Mesendoderm (in vitro differentiated cells): ENCODE measurements around the gene PNKP.

Source experiments
- DNase-seq: peaks from one replicate; pipeline ENCODE4 v3.0.0; 2013
- H2AK5ac ChIP-seq: 2 replicates; pipeline ENCODE4 v1.6.1; 2013; ENCODE audit warnings: low read length, inconsistent platforms
- H2BK120ac ChIP-seq: 2 replicates; pipeline ENCODE4 v1.6.1; 2013; ENCODE audit warnings: low read depth, mild to moderate bottlenecking, low read length, moderate library complexity, mixed read lengths
- H2BK15ac ChIP-seq: replicated peaks from 2 replicates; pipeline ENCODE4 v1.6.1; 2013; ENCODE audit warnings: low read depth, mild to moderate bottlenecking, moderate library complexity
- H2BK5ac ChIP-seq: 2 replicates; pipeline ENCODE4 v1.6.1; 2013; ENCODE audit warnings: low read length, inconsistent platforms
- H3K18ac ChIP-seq: 2 replicates; pipeline ENCODE4 v1.6.1; 2013; ENCODE audit warnings: mild to moderate bottlenecking, low read length, mixed read lengths
- H3K23ac ChIP-seq: one replicate; pipeline ENCODE4 v1.6.1; 2013; ENCODE audit warnings: low read length
- H3K27ac ChIP-seq: 2 replicates; pipeline ENCODE4 v1.5.1; 2013; ENCODE audit warnings: low read depth, mild to moderate bottlenecking, inconsistent platforms, low read length, moderate library complexity
- H3K27me3 ChIP-seq: 2 replicates; pipeline ENCODE4 v1.6.1; 2013; ENCODE audit warnings: low read length, control low read depth, mild to moderate bottlenecking, inconsistent platforms; ENCODE audit not compliant: insufficient read depth, poor library complexity
- H3K36me3 ChIP-seq: 2 replicates; pipeline ENCODE4 v1.6.1; 2013; ENCODE audit warnings: low read length, inconsistent platforms; ENCODE audit not compliant: control insufficient read depth, insufficient read depth
- H3K4ac ChIP-seq: one replicate; pipeline ENCODE4 v1.6.1; 2013; ENCODE audit warnings: low read depth, mild to moderate bottlenecking, low read length, moderate library complexity
- H3K4me1 ChIP-seq: 2 replicates; pipeline ENCODE4 v1.6.1; 2013; ENCODE audit warnings: low read depth, low read length, inconsistent platforms; ENCODE audit not compliant: control insufficient read depth
- H3K4me2 ChIP-seq: 2 replicates; pipeline ENCODE4 v1.6.1; 2013; ENCODE audit warnings: low read length
- H3K4me3 ChIP-seq: 2 replicates; pipeline ENCODE4 v1.5.1; 2013; ENCODE audit warnings: mild to moderate bottlenecking, low read length
- H3K56ac ChIP-seq: one replicate; pipeline ENCODE4 v1.6.1; 2013; ENCODE audit warnings: low read length
- H3K79me1 ChIP-seq: 2 replicates; pipeline ENCODE4 v1.6.1; 2013; ENCODE audit warnings: low read length, inconsistent platforms
- H3K79me2 ChIP-seq: 2 replicates; pipeline ENCODE4 v1.6.1; 2013; ENCODE audit warnings: mild to moderate bottlenecking, low read length; ENCODE audit not compliant: control insufficient read depth, insufficient read depth
- H3K9ac ChIP-seq: 2 replicates; pipeline ENCODE4 v1.6.1; 2013; ENCODE audit warnings: low read length, inconsistent platforms
- H4K5ac ChIP-seq: one replicate; pipeline ENCODE4 v1.6.1; 2013; ENCODE audit warnings: low read length
- H4K8ac ChIP-seq: one replicate; pipeline ENCODE4 v1.6.1; 2013; ENCODE audit warnings: low read depth, mild to moderate bottlenecking, control low read depth, low read length, moderate library complexity
- WGBS: extraction: QIAGEN DNeasy Blood & Tissue Kit; methylation state at CpG from one replicate; pipeline ENCODE4 v1.1.7; 2013; ENCODE audit warnings: low lambda C conversion rate, missing lambda C conversion rate; ENCODE audit not compliant: insufficient coverage; ENCODE audit errors: extremely low coverage; 5-methylcytosine and 5-hydroxymethylcytosine counted together

Gene PNKP

GRCh38 chr19:49882643-49883042, 15.3 kb upstream of the PNKP start:
- H2AK5ac ChIP-seq = no peak overlapping the region
- H4K5ac ChIP-seq = no peak overlapping the region
- no peak overlapping the region for H2BK15ac ChIP-seq
- no peak for DNase-seq
- no peak overlapping the region for H3K56ac ChIP-seq
- H3K79me1 ChIP-seq = peaks cover 10% of the 10 kb centered on the region
- no peak overlapping the region for H3K4me2 ChIP-seq
- H3K4me3 ChIP-seq = no peak overlapping the region
- no peak overlapping the region for H3K9ac ChIP-seq
- H2BK5ac ChIP-seq = no peak overlapping the region
- no peak overlapping the region for H2BK120ac ChIP-seq
- H3K18ac ChIP-seq = no peak overlapping the region
- no peak overlapping the region for H3K27ac ChIP-seq
- H3K4me1 ChIP-seq = peaks cover 4% of the 10 kb centered on the region
- H3K36me3 ChIP-seq = peaks cover 4% of the 10 kb centered on the region
- peaks cover 2% of the 10 kb centered on the region for H3K79me2 ChIP-seq
- no peak overlapping the region for H3K23ac ChIP-seq
- no peak overlapping the region for H4K8ac ChIP-seq
- no peak overlapping the region for H3K4ac ChIP-seq
- no CpG with 5 or more reads among the region's 14 CpGs for WGBS
- no peaks in the 10 kb centered on the region for H3K27me3 ChIP-seq

- H2AK5ac ChIP-seq = no peak overlapping the region
- H2BK120ac ChIP-seq = no peak overlapping the region
- no peak overlapping the region for H3K4ac ChIP-seq
- H4K8ac ChIP-seq = no peak overlapping the region
- H3K4me1 ChIP-seq = peaks cover 4% of the 10 kb centered on the region
- H3K4me2 ChIP-seq = no peak overlapping the region
- H3K79me2 ChIP-seq = peaks cover 2% of the 10 kb centered on the region
- WGBS = no CpG with 5 or more reads among the region's 31 CpGs
- H4K5ac ChIP-seq = no peak overlapping the region
- H3K18ac ChIP-seq = no peak overlapping the region
- peaks cover 10% of the 10 kb centered on the region for H3K79me1 ChIP-seq
- peaks cover 4% of the 10 kb centered on the region for H3K36me3 ChIP-seq
- peak; percentile 66 for DNase-seq
- no peak overlapping the region for H3K4me3 ChIP-seq
- no peak overlapping the region for H2BK5ac ChIP-seq
- no peak overlapping the region for H3K23ac ChIP-seq
- no peak overlapping the region for H2BK15ac ChIP-seq
- no peak overlapping the region for H3K27ac ChIP-seq
- H3K56ac ChIP-seq = no peak overlapping the region
- H3K9ac ChIP-seq = no peak overlapping the region
- H3K27me3 ChIP-seq = no peaks in the 10 kb centered on the region
These were observed 14.5 kb upstream of the PNKP start for GRCh38 chr19:49881672-49882394.

- Histone ChIP-seq H2BK120ac (no peak overlapping the region), H2AK5ac (no peak overlapping the region), H3K23ac (no peak overlapping the region), H3K79me2 (peaks cover 2% of the 10 kb centered on the region), H4K8ac (no peak overlapping the region), H3K4ac (no peak overlapping the region), H4K5ac (no peak overlapping the region), H2BK15ac (no peak overlapping the region), H3K4me3 (no peak overlapping the region), H3K27me3 (no peaks in the 10 kb centered on the region), H3K27ac (no peak overlapping the region), H2BK5ac (no peak overlapping the region), H3K56ac (no peak overlapping the region), H3K4me1 (peaks cover 4% of the 10 kb centered on the region), H3K18ac (no peak overlapping the region), H3K9ac (no peak overlapping the region), H3K4me2 (no peak overlapping the region), H3K36me3 (peaks cover 4% of the 10 kb centered on the region), H3K79me1 (peaks cover 10% of the 10 kb centered on the region)
- WGBS = no CpG with 5 or more reads among the region's 17 CpGs
- DNase-seq = no peak
These were observed 13.8 kb upstream of the PNKP start for GRCh38 chr19:49881186-49881585.

- H3K79me1 ChIP-seq = peaks cover 12% of the 10 kb centered on the region
- H3K4me3 ChIP-seq = no peak overlapping the region
- H3K9ac ChIP-seq = no peak overlapping the region
- no peak overlapping the region for H3K56ac ChIP-seq
- no peak for DNase-seq
- no peak overlapping the region for H2AK5ac ChIP-seq
- no peak overlapping the region for H2BK5ac ChIP-seq
- H4K8ac ChIP-seq = no peak overlapping the region
- no peak overlapping the region for H3K23ac ChIP-seq
- H3K18ac ChIP-seq = no peak overlapping the region
- H3K27ac ChIP-seq = no peak overlapping the region
- no peak overlapping the region for H2BK120ac ChIP-seq
- H3K4me1 ChIP-seq = peaks cover 4% of the 10 kb centered on the region
- H3K27me3 ChIP-seq = no peaks in the 10 kb centered on the region
- no peak overlapping the region for H2BK15ac ChIP-seq
- peaks cover 8% of the 10 kb centered on the region for H3K79me2 ChIP-seq
- no peak overlapping the region for H3K4me2 ChIP-seq
- no CpG with 5 or more reads among the region's 10 CpGs for WGBS
- H3K4ac ChIP-seq = no peak overlapping the region
- H4K5ac ChIP-seq = no peak overlapping the region
- H3K36me3 ChIP-seq = peaks cover 4% of the 10 kb centered on the region
These were observed 12.9 kb upstream of the PNKP start for GRCh38 chr19:49880162-49880869.

GRCh38 chr19:49879243-49879963, 12.0 kb upstream of the PNKP start:
- WGBS = no CpG with 5 or more reads among the region's 12 CpGs
- no peak overlapping the region for H2BK15ac ChIP-seq
- H3K9ac ChIP-seq = no peak overlapping the region
- H3K79me1 ChIP-seq = peaks cover 14% of the 10 kb centered on the region
- H2BK120ac ChIP-seq = no peak overlapping the region
- H4K8ac ChIP-seq = no peak overlapping the region
- H2AK5ac ChIP-seq = no peak overlapping the region
- no peak overlapping the region for H3K4me2 ChIP-seq
- H3K4me3 ChIP-seq = no peak overlapping the region
- H4K5ac ChIP-seq = no peak overlapping the region
- peaks cover 14% of the 10 kb centered on the region for H3K79me2 ChIP-seq
- H3K36me3 ChIP-seq = peaks cover 4% of the 10 kb centered on the region
- no peaks in the 10 kb centered on the region for H3K27me3 ChIP-seq
- H3K4ac ChIP-seq = no peak overlapping the region
- H3K27ac ChIP-seq = no peak overlapping the region
- DNase-seq = peak; percentile 57
- H3K4me1 ChIP-seq = peaks cover 4% of the 10 kb centered on the region
- no peak overlapping the region for H2BK5ac ChIP-seq
- H3K18ac ChIP-seq = no peak overlapping the region
- H3K56ac ChIP-seq = no peak overlapping the region
- H3K23ac ChIP-seq = no peak overlapping the region
